Gastrocnemius medialis (tissue), 4 donors: Measurements from ENCODE around the gene RCOR1. TPM values are rescaled to one million over a fixed set of nuclear protein-coding genes. Genes with fewer than 3 reads are reported as not detected.
"Not testable (repeated sequence)": the region's sequence is repeated elsewhere in the genome, so short reads cannot be mapped to it uniquely, and the experiment has no call there.

Experiments
- ATAC-seq, 2 donors: fragments of 150-250 bp; one replicate each; pipeline ENCODE4 v1.9.1; 2016
- DNase-seq, 2 donors: peaks; one replicate each; pipeline ENCODE4 v3.0.0-alpha.2; 2019
- H3K27ac ChIP-seq, 4 donors: fragments of 200-600 bp; sonication (generic); 1 replicate in 1 of 4; 2 replicates in 3 of 4; pipeline ENCODE4 v1.5.1; 2016 to 2018; ENCODE audit warnings: mild to moderate bottlenecking in 2 of 4, moderate library complexity in 1 of 4
- H3K27me3 ChIP-seq, 3 donors: fragments of 200-600 bp; sonication (generic) in 2 of 3; 1 replicate in 1 of 3; 2 replicates in 2 of 3; pipeline versions ENCODE4 v1.5.1 to v1.6.0; 2016 to 2019; ENCODE audit warnings: mild to moderate bottlenecking in 1 of 3, moderate library complexity in 1 of 3
- H3K36me3 ChIP-seq, 2 donors: fragments of 200-600 bp; sonication (generic) in 1 of 2; one replicate each; pipeline ENCODE4 v1.5.1; 2017 to 2018
- H3K4me1 ChIP-seq, 2 donors: fragments of 200-600 bp; sonication (generic) in 1 of 2; one replicate each; pipeline ENCODE4 v1.5.1; 2016 to 2017; ENCODE audit warnings: mild to moderate bottlenecking in 2 of 2
- H3K4me3 ChIP-seq, 4 donors: fragments of 200-600 bp; sonication (generic) in 3 of 4; 1 replicate in 1 of 4; 2 replicates in 3 of 4; pipeline ENCODE4 v1.5.1; 2016 to 2019; ENCODE audit warnings: mild to moderate bottlenecking in 2 of 4
- H3K9me3 ChIP-seq, 3 donors: fragments of 200-600 bp; sonication (generic) in 2 of 3; 1 replicate in 1 of 3; 2 replicates in 2 of 3; pipeline ENCODE4 v1.5.1; 2016 to 2019
- CTCF ChIP-seq, 5 experiments: fragments of 450-650 bp in 3 of 5; fragments of 200-600 bp in 2 of 5; sonication (generic) in 2 of 5; IDR thresholded peaks in 4 of 5; conservative IDR thresholded peaks in 1 of 5; 1 replicate in 4 of 5; 2 replicates in 1 of 5; pipeline ENCODE4 v1.5.1; 2016 to 2019; ENCODE audit warnings: antibody characterized with exemption in 5 of 5, mild to moderate bottlenecking in 3 of 5, moderate library complexity in 3 of 5
- POLR2A ChIP-seq, 2 donors: fragments of 450-650 bp; IDR thresholded peaks; one replicate each; pipeline ENCODE4 v1.6.1; 2017; ENCODE audit warnings: antibody characterized with exemption in 2 of 2, mild to moderate bottlenecking in 2 of 2, moderate library complexity in 2 of 2
- in situ Hi-C, 4 donors: fragments of 200-750 bp; cut with MboI; loops; one replicate each; pipeline versions ENCODE4 v1.15.0 to v1.8.0; 2017; ENCODE audit warnings: low sequenced_read_pairs in 4 of 4
- intact Hi-C: fragments of 100-400 bp; cut with DNase I; formaldehyde crosslinking; loops from one replicate; pipeline ENCODE4 v1.15.1; 2023; ENCODE audit warnings: low total_unique reads
- total RNA-seq, 4 donors: library from RNA; depleted of rRNA; stranded (reverse); fragments of >200 nt; gene quantifications; one replicate each; pipeline versions ENCODE4 v1.1.0 to v1.2.3, GENCODE V29; 2016

RCOR1 gene
- total RNA-seq, 4 donors from 2014 or later, result 10.0 to 14.2 (median 12.1) TPM

- TF ChIP-seq POLR2A (IDR thresholded peaks at IDR 0.05), result no peak
- TF ChIP-seq CTCF (IDR thresholded peaks at IDR 0.05 in 4 of 5, conservative IDR thresholded peaks at IDR 0.05 in 1 of 5), result no peak
- intact Hi-C loops (no loop called here), in situ Hi-C loops (no loop called here)
- Histone ChIP-seq H3K4me3 (no peak overlapping the region), H3K36me3 (no peaks in the 10 kb centered on the region), H3K9me3 (no peaks in the 10 kb centered on the region), H3K27ac (no peak overlapping the region), H3K4me1 (no peaks in the 10 kb centered on the region), H3K27me3 (peaks cover 2 to 11% (median 7%) of the 10 kb centered on the region in 3 donors)
- ATAC-seq (no peak), DNase-seq (no peak)
These were observed 168.8 kb downstream of the RCOR1 start for GRCh38 chr14:102761206-102761605.

GRCh38 chr14:102764220-102764671 lies 171.8 kb downstream of the RCOR1 start:
- DNase-seq, result no peak
- H3K9me3 ChIP-seq, result no peaks in the 10 kb centered on the region
- H3K27ac ChIP-seq, result no peak overlapping the region
- peaks cover 2 to 11% (median 7%) of the 10 kb centered on the region in 3 donors for H3K27me3 ChIP-seq
- intact Hi-C loops (no loop called here), in situ Hi-C loops (no loop called here)
- H3K36me3 ChIP-seq, result no peaks in the 10 kb centered on the region
- H3K4me3 ChIP-seq, result no peak overlapping the region
- no peaks in the 10 kb centered on the region for H3K4me1 ChIP-seq
- ATAC-seq, result no peak
- TF ChIP-seq POLR2A (IDR thresholded peaks at IDR 0.05) (no peak), CTCF (IDR thresholded peaks at IDR 0.05 in 4 of 5, conservative IDR thresholded peaks at IDR 0.05 in 1 of 5) (no peak)

- DNase-seq, H3K27ac ChIP-seq, H3K27me3 ChIP-seq, intact Hi-C loops, H3K4me1 ChIP-seq, in situ Hi-C loops, H3K9me3 ChIP-seq, H3K4me3 ChIP-seq, H3K36me3 ChIP-seq, ATAC-seq: not testable (repeated sequence)
These were observed 173.3 kb downstream of the RCOR1 start for GRCh38 chr14:102765770-102766169.

GRCh38 chr14:102768223-102769048 lies 176.0 kb downstream of the RCOR1 start:
- in situ Hi-C loops, result no loop called here
- Histone ChIP-seq H3K27me3 (no peaks in the 10 kb centered on the region), H3K27ac (no peak overlapping the region), H3K4me3 (no peak overlapping the region), H3K4me1 (no peaks in the 10 kb centered on the region), H3K36me3 (no peaks in the 10 kb centered on the region), H3K9me3 (no peaks in the 10 kb centered on the region)
- no peak for ATAC-seq
- TF ChIP-seq CTCF (IDR thresholded peaks at IDR 0.05 in 4 of 5, conservative IDR thresholded peaks at IDR 0.05 in 1 of 5), result no peak
- TF ChIP-seq POLR2A (IDR thresholded peaks at IDR 0.05), result no peak
- intact Hi-C loops, result no loop called here
- DNase-seq, result no peak

- no peaks in the 10 kb centered on the region for H3K9me3 ChIP-seq
- in situ Hi-C loops (no loop called here), intact Hi-C loops (no loop called here)
- H3K27me3 ChIP-seq, result no peaks in the 10 kb centered on the region
- TF ChIP-seq POLR2A (IDR thresholded peaks at IDR 0.05), result no peak
- TF ChIP-seq CTCF (IDR thresholded peaks at IDR 0.05 in 4 of 5, conservative IDR thresholded peaks at IDR 0.05 in 1 of 5), result no peak
- no peak overlapping the region for H3K4me3 ChIP-seq
- H3K4me1 ChIP-seq, result no peaks in the 10 kb centered on the region
- no peaks in the 10 kb centered on the region for H3K36me3 ChIP-seq
- ATAC-seq (no peak), DNase-seq (no peak)
- no peak overlapping the region for H3K27ac ChIP-seq
These were observed 176.5 kb downstream of the RCOR1 start for GRCh38 chr14:102769049-102769327.
